Activated naive CD8-positive, alpha-beta T cell (primary cell): ENCODE data around the gene PRDM5.

Source experiments
- H3K27ac Mint-ChIP-seq: one replicate; pipeline ENCODE4 v1.8.0; 2021; ENCODE audit warnings: mixed read lengths
- H3K27me3 Mint-ChIP-seq: one replicate; pipeline ENCODE4 v1.8.0; 2021; ENCODE audit warnings: mixed read lengths
- H3K36me3 Mint-ChIP-seq: one replicate; pipeline ENCODE4 v1.8.0; 2021; ENCODE audit warnings: mixed read lengths
- H3K4me1 Mint-ChIP-seq: one replicate; pipeline ENCODE4 v1.8.0; 2021; ENCODE audit warnings: low read depth, mixed read lengths
- H3K4me3 Mint-ChIP-seq: one replicate; pipeline ENCODE4 v1.8.0; 2021; ENCODE audit warnings: mild to moderate bottlenecking, mixed read lengths
- H3K9me3 Mint-ChIP-seq: one replicate; pipeline ENCODE4 v1.8.0; 2021; ENCODE audit warnings: low read depth, mixed read lengths

The PRDM5 gene

GRCh38 chr4:120881351-120881750, 41.2 kb downstream of the PRDM5 start:
- H3K4me1 Mint-ChIP-seq = no peaks in the 10 kb centered on the region
- H3K27me3 Mint-ChIP-seq = peaks cover 1% of the 10 kb centered on the region
- H3K36me3 Mint-ChIP-seq = peaks cover 6% of the 10 kb centered on the region
- H3K9me3 Mint-ChIP-seq = no peaks in the 10 kb centered on the region
- no peak overlapping the region for H3K4me3 Mint-ChIP-seq
- no peak overlapping the region for H3K27ac Mint-ChIP-seq

GRCh38 chr4:120877021-120877420, 45.5 kb downstream of the PRDM5 start:
- Mint-ChIP-seq H3K4me3 (no peak overlapping the region), H3K27ac (no peak overlapping the region), H3K36me3 (peaks cover 6% of the 10 kb centered on the region), H3K27me3 (peaks cover 1% of the 10 kb centered on the region), H3K4me1 (no peaks in the 10 kb centered on the region), H3K9me3 (no peaks in the 10 kb centered on the region)

GRCh38 chr4:120874792-120875774, 47.4 kb downstream of the PRDM5 start:
- no peak overlapping the region for H3K27ac Mint-ChIP-seq
- no peaks in the 10 kb centered on the region for H3K9me3 Mint-ChIP-seq
- peaks cover 1% of the 10 kb centered on the region for H3K27me3 Mint-ChIP-seq
- H3K4me3 Mint-ChIP-seq = no peak overlapping the region
- H3K4me1 Mint-ChIP-seq = no peaks in the 10 kb centered on the region
- peaks cover 3% of the 10 kb centered on the region for H3K36me3 Mint-ChIP-seq

- H3K4me3 Mint-ChIP-seq = no peak overlapping the region
- H3K4me1 Mint-ChIP-seq = no peaks in the 10 kb centered on the region
- H3K27ac Mint-ChIP-seq = no peak overlapping the region
- no peaks in the 10 kb centered on the region for H3K36me3 Mint-ChIP-seq
- H3K27me3 Mint-ChIP-seq = no peaks in the 10 kb centered on the region
- no peaks in the 10 kb centered on the region for H3K9me3 Mint-ChIP-seq
Observed at GRCh38 chr4:120873554-120873953, 49.0 kb downstream of the PRDM5 start.

GRCh38 chr4:120871173-120871572, 51.4 kb downstream of the PRDM5 start:
- H3K27me3 Mint-ChIP-seq = no peaks in the 10 kb centered on the region
- no peaks in the 10 kb centered on the region for H3K36me3 Mint-ChIP-seq
- no peaks in the 10 kb centered on the region for H3K9me3 Mint-ChIP-seq
- no peaks in the 10 kb centered on the region for H3K4me1 Mint-ChIP-seq
- no peak overlapping the region for H3K27ac Mint-ChIP-seq
- no peak overlapping the region for H3K4me3 Mint-ChIP-seq

GRCh38 chr4:120870279-120870673, 52.2 kb downstream of the PRDM5 start:
- no peaks in the 10 kb centered on the region for H3K9me3 Mint-ChIP-seq
- H3K36me3 Mint-ChIP-seq = no peaks in the 10 kb centered on the region
- no peak overlapping the region for H3K4me3 Mint-ChIP-seq
- no peaks in the 10 kb centered on the region for H3K27me3 Mint-ChIP-seq
- H3K27ac Mint-ChIP-seq = no peak overlapping the region
- no peaks in the 10 kb centered on the region for H3K4me1 Mint-ChIP-seq

- no peak overlapping the region for H3K27ac Mint-ChIP-seq
- no peak overlapping the region for H3K4me3 Mint-ChIP-seq
- H3K4me1 Mint-ChIP-seq = no peaks in the 10 kb centered on the region
- no peaks in the 10 kb centered on the region for H3K27me3 Mint-ChIP-seq
- no peaks in the 10 kb centered on the region for H3K36me3 Mint-ChIP-seq
- H3K9me3 Mint-ChIP-seq = no peaks in the 10 kb centered on the region
Observed at GRCh38 chr4:120869613-120870278, 52.8 kb downstream of the PRDM5 start.

GRCh38 chr4:120867506-120867905, 55.0 kb downstream of the PRDM5 start:
- H3K27me3 Mint-ChIP-seq = no peaks in the 10 kb centered on the region
- no peaks in the 10 kb centered on the region for H3K9me3 Mint-ChIP-seq
- H3K4me1 Mint-ChIP-seq = no peaks in the 10 kb centered on the region
- no peak overlapping the region for H3K27ac Mint-ChIP-seq
- H3K36me3 Mint-ChIP-seq = no peaks in the 10 kb centered on the region
- no peak overlapping the region for H3K4me3 Mint-ChIP-seq

GRCh38 chr4:120865985-120866384, 56.5 kb downstream of the PRDM5 start:
- H3K9me3 Mint-ChIP-seq = no peaks in the 10 kb centered on the region
- peaks cover 1% of the 10 kb centered on the region for H3K27me3 Mint-ChIP-seq
- H3K4me1 Mint-ChIP-seq = no peaks in the 10 kb centered on the region
- H3K27ac Mint-ChIP-seq = no peak overlapping the region
- no peak overlapping the region for H3K4me3 Mint-ChIP-seq
- no peaks in the 10 kb centered on the region for H3K36me3 Mint-ChIP-seq

- Mint-ChIP-seq H3K9me3 (no peaks in the 10 kb centered on the region), H3K27me3 (peaks cover 1% of the 10 kb centered on the region), H3K4me3 (no peak overlapping the region), H3K4me1 (no peaks in the 10 kb centered on the region), H3K36me3 (no peaks in the 10 kb centered on the region), H3K27ac (no peak overlapping the region)
Observed at GRCh38 chr4:120864969-120865368, 57.6 kb downstream of the PRDM5 start.

GRCh38 chr4:120862432-120862831, 60.1 kb downstream of the PRDM5 start:
- H3K9me3 Mint-ChIP-seq = no peaks in the 10 kb centered on the region
- peaks cover 2% of the 10 kb centered on the region for H3K36me3 Mint-ChIP-seq
- H3K27ac Mint-ChIP-seq = no peak overlapping the region
- H3K27me3 Mint-ChIP-seq = peaks cover 1% of the 10 kb centered on the region
- no peaks in the 10 kb centered on the region for H3K4me1 Mint-ChIP-seq
- H3K4me3 Mint-ChIP-seq = no peak overlapping the region

- Mint-ChIP-seq H3K27me3 (peaks cover 1% of the 10 kb centered on the region), H3K4me1 (no peaks in the 10 kb centered on the region), H3K4me3 (no peak overlapping the region), H3K9me3 (no peaks in the 10 kb centered on the region), H3K27ac (no peak overlapping the region), H3K36me3 (peaks cover 2% of the 10 kb centered on the region)
Observed at GRCh38 chr4:120861852-120862251, 60.7 kb downstream of the PRDM5 start.

- Mint-ChIP-seq H3K4me3 (no peak overlapping the region), H3K27me3 (peaks cover 1% of the 10 kb centered on the region), H3K27ac (no peak overlapping the region), H3K36me3 (peaks cover 4% of the 10 kb centered on the region), H3K9me3 (no peaks in the 10 kb centered on the region), H3K4me1 (peaks cover 8% of the 10 kb centered on the region)
Observed at GRCh38 chr4:120858776-120859175, 63.8 kb downstream of the PRDM5 start.

- Mint-ChIP-seq H3K36me3 (peaks cover 4% of the 10 kb centered on the region), H3K4me1 (peaks cover 8% of the 10 kb centered on the region), H3K9me3 (no peaks in the 10 kb centered on the region), H3K4me3 (no peak overlapping the region), H3K27ac (no peak overlapping the region), H3K27me3 (peaks cover 1% of the 10 kb centered on the region)
Observed at GRCh38 chr4:120857312-120857711, 65.2 kb downstream of the PRDM5 start.

GRCh38 chr4:120856294-120856693, 66.2 kb downstream of the PRDM5 start:
- Mint-ChIP-seq H3K4me1 (peaks cover 8% of the 10 kb centered on the region), H3K27ac (no peak overlapping the region), H3K27me3 (no peaks in the 10 kb centered on the region), H3K36me3 (peaks cover 4% of the 10 kb centered on the region), H3K4me3 (no peak overlapping the region), H3K9me3 (no peaks in the 10 kb centered on the region)
